SK-N-SH (cell line): ENCODE data around the gene CSH2. TPM values are rescaled to one million over a fixed set of nuclear protein-coding genes. Genes with fewer than 3 reads are reported as not detected.
"Not testable (repeated sequence)": the region's sequence is repeated elsewhere in the genome, so short reads cannot be mapped to it uniquely, and the experiment has no call there.

Source experiments
- CTCF ChIA-PET: fragments of 300-600, 350-600 bp; formaldehyde crosslinking; extraction: SDS; loops from one replicate; lab custom pipeline; 2021; lab: Yijun Ruan, JAX
- POLR2A ChIA-PET: fragments of 350-600 bp; sonication (Branson Sonifier 250); formaldehyde crosslinking; extraction: SDS; loops from one replicate; lab custom pipeline; 2020; ENCODE audit warnings: antibody characterized with exemption, inconsistent platforms; lab: Yijun Ruan, JAX
- DNase-seq: peaks from one replicate; pipeline ENCODE4 v3.0.0; 2012
- H2AFZ ChIP-seq: fragments of 200-600 bp; sonication (generic); 2 replicates; pipeline ENCODE4 v1.8.1; 2016; ENCODE audit warnings: antibody characterized with exemption, mild to moderate bottlenecking, low read depth
- H3F3A ChIP-seq: fragments of 200-600 bp; sonication (generic); replicated peaks from 2 replicates; pipeline ENCODE3; 2016; ENCODE audit warnings: antibody characterized with exemption, mild to moderate bottlenecking; ENCODE audit not compliant: insufficient read depth
- H3K27ac ChIP-seq, 2 experiments: fragments of 200-500 bp in 1 of 2; fragments of 200-600 bp in 1 of 2; sonication (Bioruptor generic) in 1 of 2; sonication (generic), shearing (Covaris generic) in 1 of 2; 2 replicates each; pipeline versions ENCODE4 v1.5.1 to v1.6.1; 2014 to 2016; ENCODE audit warnings: low read depth in 2 of 2, inconsistent platforms in 1 of 2, low read length in 1 of 2, mild to moderate bottlenecking in 1 of 2, mixed read lengths in 1 of 2
- H3K27me3 ChIP-seq: fragments of 200-600 bp; sonication (generic), shearing (Covaris generic); 2 replicates; pipeline ENCODE4 v1.6.1; 2016; ENCODE audit warnings: mixed run types; ENCODE audit not compliant: insufficient read depth
- H3K36me3 ChIP-seq, 2 experiments: fragments of 200-500 bp in 1 of 2; fragments of 200-600 bp in 1 of 2; sonication (Bioruptor generic) in 1 of 2; sonication (generic) in 1 of 2; replicated peaks in 1 of 2; 2 replicates each; pipeline versions ENCODE3 to v1.5.1; 2014 to 2016; ENCODE audit warnings: low read length in 1 of 2, mild to moderate bottlenecking in 1 of 2; ENCODE audit not compliant: insufficient read depth in 2 of 2, control insufficient read depth in 1 of 2
- H3K4me1 ChIP-seq, 2 experiments: fragments of 200-500 bp in 1 of 2; fragments of 200-600 bp in 1 of 2; sonication (Bioruptor generic) in 1 of 2; sonication (generic), shearing (Covaris generic) in 1 of 2; 2 replicates each; pipeline versions ENCODE4 v1.5.1 to v1.6.1; 2014 to 2016; ENCODE audit warnings: low read depth in 1 of 2, low read length in 1 of 2, mixed run types in 1 of 2; ENCODE audit not compliant: insufficient read depth in 2 of 2, control insufficient read depth in 1 of 2
- H3K4me2 ChIP-seq: fragments of 200-600 bp; sonication (generic), shearing (Covaris generic); 2 replicates; pipeline ENCODE4 v1.6.1; 2017; ENCODE audit warnings: mixed run types
- H3K4me3 ChIP-seq, 2 experiments: fragments of 200-500 bp in 1 of 2; fragments of 200-600 bp in 1 of 2; sonication (Bioruptor generic) in 1 of 2; sonication (generic), shearing (Covaris generic) in 1 of 2; 2 replicates each; pipeline versions ENCODE4 v1.5.1 to v1.8.1; 2014 to 2016; ENCODE audit warnings: low read depth in 2 of 2, inconsistent platforms in 1 of 2, low read length in 1 of 2, mild to moderate bottlenecking in 1 of 2, mixed read lengths in 1 of 2, moderate library complexity in 1 of 2
- H3K79me2 ChIP-seq: fragments of 200-600 bp; sonication (generic); 2 replicates; pipeline ENCODE4 v1.8.1; 2017; ENCODE audit warnings: mild to moderate bottlenecking; ENCODE audit not compliant: insufficient read depth
- H3K9ac ChIP-seq: fragments of 200-600 bp; sonication (generic); 2 replicates; pipeline ENCODE4 v1.6.1; 2017; ENCODE audit warnings: mixed run types
- H3K9me2 ChIP-seq: fragments of 200-600 bp; sonication (generic); 2 replicates; pipeline ENCODE4 v1.6.1; 2017; ENCODE audit warnings: mixed run types
- H3K9me3 ChIP-seq: fragments of 200-600 bp; sonication (generic); 2 replicates; pipeline ENCODE4 v1.6.1; 2017; ENCODE audit warnings: mixed run types, mild to moderate bottlenecking, moderate library complexity
- H4K20me1 ChIP-seq: fragments of 200-600 bp; sonication (generic); 2 replicates; pipeline ENCODE4 v1.6.1; 2017; ENCODE audit warnings: mild to moderate bottlenecking, mixed run types; ENCODE audit not compliant: insufficient read depth
- CHD2 ChIP-seq: fragments of 150-350 bp; IDR thresholded peaks from 2 replicates; pipeline ENCODE4 v1.6.1; 2018; ENCODE audit warnings: low read length; ENCODE audit not compliant: partially characterized antibody
- ELF1 ChIP-seq: IDR thresholded peaks from 2 replicates; pipeline ENCODE4 v1.4.0; 2012
- EZH2phosphoT487 ChIP-seq: fragments of 200-600 bp; sonication (generic); IDR thresholded peaks from 2 replicates; pipeline ENCODE4 v1.6.1; 2017; ENCODE audit warnings: low read depth, mixed run types, mild to moderate bottlenecking, antibody characterized with exemption, moderate library complexity, borderline replicate concordance
- FOXM1 ChIP-seq: IDR thresholded peaks from 2 replicates; pipeline ENCODE4 v1.4.0; 2012; ENCODE audit warnings: low read depth, mild to moderate bottlenecking
- JUND ChIP-seq: IDR thresholded peaks from 2 replicates; pipeline ENCODE4 v1.4.0; 2012
- NFIC ChIP-seq: IDR thresholded peaks from 2 replicates; pipeline ENCODE4 v1.4.0; 2012; ENCODE audit warnings: borderline replicate concordance
- POLR2AphosphoS5 ChIP-seq: IDR thresholded peaks from 2 replicates; pipeline ENCODE4 v1.6.1; 2012; ENCODE audit warnings: low read depth, low read length
- RCOR1 ChIP-seq: fragments of 150-350 bp; IDR thresholded peaks from 2 replicates; pipeline ENCODE4 v1.6.1; 2017; ENCODE audit warnings: antibody characterized with exemption, low read length
- RXRA ChIP-seq: IDR thresholded peaks from 2 replicates; pipeline ENCODE4 v1.4.0; 2012; ENCODE audit warnings: low read depth, mild to moderate bottlenecking, borderline replicate concordance
- SIN3A ChIP-seq: IDR thresholded peaks from 2 replicates; pipeline ENCODE4 v1.6.1; 2012; ENCODE audit warnings: low read depth, mild to moderate bottlenecking, low read length, moderate library complexity, borderline replicate concordance
- SMC3 ChIP-seq: IDR thresholded peaks from 2 replicates; pipeline ENCODE4 v1.6.1; 2012; ENCODE audit warnings: low read depth, low read length, improper control_type of control experiment
- TAF1 ChIP-seq: IDR thresholded peaks from 2 replicates; pipeline ENCODE4 v1.6.1; 2012; ENCODE audit warnings: low read depth, mild to moderate bottlenecking, low read length, moderate library complexity, borderline replicate concordance
- WGBS: methylation state at CpG from one replicate; pipeline ENCODE4 v1.1.6; 2017; ENCODE audit warnings: low lambda C conversion rate; 5-methylcytosine and 5-hydroxymethylcytosine counted together
- polyA plus RNA-seq, 3 experiments: library from polyadenylated mRNA; depleted of rRNA; stranded (reverse); fragments of >200 nt; gene quantifications; 2 replicates each; pipeline ENCODE4 v1.2.3, GENCODE V29; 2012
- TF ChIP-seq, protein P1 (sequence below): IDR thresholded peaks from 2 replicates; pipeline ENCODE4 v1.4.0; 2012; ENCODE audit warnings: low read depth, borderline replicate concordance
- TF ChIP-seq, protein P2 (sequence below): IDR thresholded peaks from 2 replicates; pipeline ENCODE4 v1.4.0; 2012; ENCODE audit warnings: low read depth
- TF ChIP-seq, protein P3 (sequence below): IDR thresholded peaks from 2 replicates; pipeline ENCODE4 v1.4.0; 2012; ENCODE audit warnings: low read depth, borderline replicate concordance

The CSH2 gene
- polyA plus RNA-seq, 1 of the 3 experiments (the other 2 are of a cell fraction), result not detected

DNA sequence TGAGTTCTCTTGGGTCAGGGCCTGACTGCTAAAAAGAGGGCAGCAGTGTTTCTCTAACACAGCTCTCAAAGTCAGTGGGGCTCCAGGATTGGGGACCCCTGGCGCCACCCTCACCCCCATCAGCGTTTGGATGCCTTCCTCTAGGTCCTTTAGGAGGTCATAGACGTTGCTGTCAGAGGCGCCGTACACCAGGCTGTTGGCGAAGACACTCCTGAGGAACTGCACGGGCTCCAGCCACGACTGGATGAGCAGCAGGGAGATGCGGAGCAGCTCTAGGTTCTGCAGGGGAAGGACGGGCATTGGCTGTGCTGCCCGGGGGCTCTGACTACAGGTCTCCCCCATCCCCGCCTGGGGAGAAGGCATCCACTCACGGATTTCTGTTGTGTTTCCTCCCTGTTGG, 44.2 kb upstream of the CSH2 start:
- no peak for TF ChIP-seq SIN3A
- TF ChIP-seq, protein P1, sequence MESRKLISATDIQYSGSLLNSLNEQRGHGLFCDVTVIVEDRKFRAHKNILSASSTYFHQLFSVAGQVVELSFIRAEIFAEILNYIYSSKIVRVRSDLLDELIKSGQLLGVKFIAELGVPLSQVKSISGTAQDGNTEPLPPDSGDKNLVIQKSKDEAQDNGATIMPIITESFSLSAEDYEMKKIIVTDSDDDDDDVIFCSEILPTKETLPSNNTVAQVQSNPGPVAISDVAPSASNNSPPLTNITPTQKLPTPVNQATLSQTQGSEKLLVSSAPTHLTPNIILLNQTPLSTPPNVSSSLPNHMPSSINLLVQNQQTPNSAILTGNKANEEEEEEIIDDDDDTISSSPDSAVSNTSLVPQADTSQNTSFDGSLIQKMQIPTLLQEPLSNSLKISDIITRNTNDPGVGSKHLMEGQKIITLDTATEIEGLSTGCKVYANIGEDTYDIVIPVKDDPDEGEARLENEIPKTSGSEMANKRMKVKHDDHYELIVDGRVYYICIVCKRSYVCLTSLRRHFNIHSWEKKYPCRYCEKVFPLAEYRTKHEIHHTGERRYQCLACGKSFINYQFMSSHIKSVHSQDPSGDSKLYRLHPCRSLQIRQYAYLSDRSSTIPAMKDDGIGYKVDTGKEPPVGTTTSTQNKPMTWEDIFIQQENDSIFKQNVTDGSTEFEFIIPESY, result no peak
- no peak for TF ChIP-seq CHD2
- no peak for TF ChIP-seq JUND
- TF ChIP-seq, protein P2, sequence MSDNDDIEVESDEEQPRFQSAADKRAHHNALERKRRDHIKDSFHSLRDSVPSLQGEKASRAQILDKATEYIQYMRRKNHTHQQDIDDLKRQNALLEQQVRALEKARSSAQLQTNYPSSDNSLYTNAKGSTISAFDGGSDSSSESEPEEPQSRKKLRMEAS, result no peak
- TF ChIP-seq, protein P3, sequence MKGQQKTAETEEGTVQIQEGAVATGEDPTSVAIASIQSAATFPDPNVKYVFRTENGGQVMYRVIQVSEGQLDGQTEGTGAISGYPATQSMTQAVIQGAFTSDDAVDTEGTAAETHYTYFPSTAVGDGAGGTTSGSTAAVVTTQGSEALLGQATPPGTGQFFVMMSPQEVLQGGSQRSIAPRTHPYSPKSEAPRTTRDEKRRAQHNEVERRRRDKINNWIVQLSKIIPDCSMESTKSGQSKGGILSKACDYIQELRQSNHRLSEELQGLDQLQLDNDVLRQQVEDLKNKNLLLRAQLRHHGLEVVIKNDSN, result no peak
- TF ChIP-seq EZH2phosphoT487, result no peak
- TF ChIP-seq RXRA, result no peak
- TF ChIP-seq RCOR1, result no peak
- no peak for TF ChIP-seq SMC3
- TF ChIP-seq POLR2AphosphoS5, result no peak
- no peak for TF ChIP-seq FOXM1
- no peak for TF ChIP-seq TAF1
- TF ChIP-seq ELF1, result no peak
- TF ChIP-seq NFIC, result no peak
- Histone ChIP-seq H2AFZ (no peak overlapping the region), H3K9me3 (no peaks in the 10 kb centered on the region), H3K27ac (no peak overlapping the region), H3K27me3 (peaks cover 46% of the 10 kb centered on the region), H3K4me1 (no peaks in the 10 kb centered on the region), H3K9me2 (no peaks in the 10 kb centered on the region), H3K4me2 (no peak overlapping the region), H3K4me3 (no peak overlapping the region), H3K36me3 (no peaks in the 10 kb centered on the region), H3K9ac (no peak overlapping the region), H4K20me1 (no peaks in the 10 kb centered on the region), H3K79me2 (no peaks in the 10 kb centered on the region), H3F3A (no peaks in the 10 kb centered on the region)
- ChIA-PET POLR2A (interaction anchor here (1.5 kb wide), 1 partner anchor 212 kb away, joined by 3 read pairs; the partner anchor contains the start of gene ERN1), CTCF (interaction anchor here (1.7 to 6.7 kb wide), 16 partner anchors 14 to 502 kb away, joined by 6 to 214 read pairs (median 30); partner anchors contain the start of genes CD79B, ERN1 and PRR29)
- 50% methylated on average over 13 of the region's 13 CpGs for WGBS
- no peak for DNase-seq

DNA sequence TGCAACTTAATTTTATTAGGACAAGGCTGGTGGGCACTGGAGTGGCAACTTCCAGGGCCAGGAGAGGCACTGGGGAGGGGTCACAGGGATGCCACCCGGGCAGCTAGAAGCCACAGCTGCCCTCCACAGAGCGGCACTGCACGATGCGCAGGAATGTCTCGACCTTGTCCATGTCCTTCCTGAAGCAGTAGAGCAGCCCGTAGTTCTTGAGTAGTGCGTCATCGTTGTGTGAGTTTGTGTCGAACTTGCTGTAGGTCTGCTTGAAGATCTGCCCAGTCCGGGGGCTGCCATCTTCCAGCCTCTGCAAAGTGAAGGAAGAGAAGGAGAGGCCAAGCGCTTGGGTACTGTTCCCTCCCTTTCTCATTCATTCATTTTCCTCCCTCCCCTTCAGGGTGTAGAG, 43.7 kb upstream of the CSH2 start:
- not testable (repeated sequence) for DNase-seq, H3K9me3 ChIP-seq, H4K20me1 ChIP-seq, H3K9me2 ChIP-seq, H3K27ac ChIP-seq, H3K36me3 ChIP-seq, H3K4me3 ChIP-seq, H3K4me2 ChIP-seq, H3F3A ChIP-seq, H3K79me2 ChIP-seq, H3K9ac ChIP-seq, H2AFZ ChIP-seq, H3K4me1 ChIP-seq
- 71% methylated on average over 11 of the region's 11 CpGs for WGBS
- peaks cover 50% of the 10 kb centered on the region for H3K27me3 ChIP-seq
- CTCF ChIA-PET, result interaction anchor here (3.4 to 6.7 kb wide), 9 partner anchors 14 to 215 kb away, joined by 27 to 214 read pairs (median 63); partner anchors contain the start of genes CD79B, ERN1 and PRR29
- POLR2A ChIA-PET, result interaction anchor here (1.5 kb wide), 1 partner anchor 213 kb away, joined by 3 read pairs; the partner anchor contains the start of gene ERN1
